Upper lobe of left lung (tissue), 6 donors: ENCODE measurements around the gene COBLL1. TPM values are rescaled to one million over a fixed set of nuclear protein-coding genes. Genes with fewer than 3 reads are reported as not detected.
A peak's percentile ranks its signal among the peaks of the same experiment; 100 is the strongest.

Experiments
- ATAC-seq, 2 donors: fragments of 200-7000 bp; cut with Tn5 transposase; one replicate each; pipeline ENCODE4 v1.9.1; 2022; ENCODE audit warnings: mild to moderate bottlenecking in 2 of 2, moderate library complexity in 2 of 2; ENCODE audit not compliant: low FRiP score in 2 of 2
- DNase-seq, 2 donors: peaks; one replicate each; pipeline ENCODE4 v3.0.0-alpha.2; 2019 to 2020
- H3K27ac ChIP-seq, 4 donors: fragments of 200-600 bp; sonication (generic); one replicate each; pipeline ENCODE4 v1.5.1; 2016 to 2019
- H3K27me3 ChIP-seq, 4 donors: fragments of 200-600 bp; sonication (generic); one replicate each; pipeline ENCODE4 v1.5.1; 2017 to 2019
- H3K36me3 ChIP-seq, 4 donors: fragments of 200-600 bp; sonication (generic); one replicate each; pipeline ENCODE4 v1.5.1; 2016 to 2019
- H3K4me1 ChIP-seq, 4 donors: fragments of 200-600 bp; sonication (generic); one replicate each; pipeline ENCODE4 v1.5.1; 2018 to 2019
- H3K4me3 ChIP-seq, 4 donors: fragments of 200-600 bp; sonication (generic); one replicate each; pipeline ENCODE4 v1.5.1; 2017 to 2019; ENCODE audit warnings: mild to moderate bottlenecking in 2 of 4, moderate library complexity in 1 of 4
- H3K9me3 ChIP-seq, 4 donors: fragments of 200-600 bp; sonication (generic); one replicate each; pipeline ENCODE4 v1.5.1; 2018 to 2019
- CTCF ChIP-seq, 6 experiments: fragments of 450-650 bp in 4 of 6; fragments of 200-600 bp in 2 of 6; sonication (generic) in 2 of 6; IDR thresholded peaks; one replicate each; pipeline ENCODE4 v1.5.1; 2016 to 2019; ENCODE audit warnings: antibody characterized with exemption in 6 of 6
- EP300 ChIP-seq, 4 donors: sonication (generic); formaldehyde crosslinking; IDR thresholded peaks; one replicate each; pipeline ENCODE4 v1.5.1; 2017; ENCODE audit warnings: antibody characterized with exemption in 4 of 4, control low read depth in 2 of 4
- POLR2A ChIP-seq, 4 donors: fragments of 450-650 bp; IDR thresholded peaks; one replicate each; pipeline ENCODE4 v1.5.1; 2016 to 2017; ENCODE audit warnings: antibody characterized with exemption in 4 of 4, mild to moderate bottlenecking in 2 of 4
- POLR2AphosphoS5 ChIP-seq, 2 donors: sonication (generic); formaldehyde crosslinking; IDR thresholded peaks; one replicate each; pipeline ENCODE4 v1.5.1; 2017; ENCODE audit warnings: antibody characterized with exemption in 2 of 2
- WGBS, 2 donors: methylation state at CpG; one replicate each; pipeline ENCODE4 v1.1.5; 2017 to 2018; 5-methylcytosine and 5-hydroxymethylcytosine counted together
- total RNA-seq, 6 donors: library from RNA; depleted of rRNA in 4 of 6; stranded (reverse); fragments of >200 nt in 4 of 6; gene quantifications; one replicate each; pipeline versions ENCODE4 v1.1.0 to v1.2.1, GENCODE V29; 2016 to 2021
- donor health status: DM: no; HTN: no; CAD: no; lungs with moderate emphysema.
- donor health status: DM: no; HTN: yes; CAD: no; lungs with severe emphysema.

Gene COBLL1
- total RNA-seq, 6 donors from 2014 or later: 64.3 to 128 (median 90.1) TPM

GRCh38 chr2:164803776-164804466 is 37.7 kb downstream of the COBLL1 start:
- peaks cover 0 to 10% (median 8%) of the 10 kb centered on the region in 4 donors for H3K4me1 ChIP-seq
- peak in 1 of 2 donors; percentile 55 for ATAC-seq
- H3K27ac ChIP-seq: peak overlapping the region in 3 of 4 donors; percentile 10 to 36 (median 20)
- no peaks in the 10 kb centered on the region for H3K27me3 ChIP-seq
- 53 to 63% methylated on average over 4 of the region's 4 CpGs for WGBS, 2 donors
- H3K9me3 ChIP-seq: no peaks in the 10 kb centered on the region
- H3K36me3 ChIP-seq: no peaks in the 10 kb centered on the region
- no peak for DNase-seq
- no peak overlapping the region for H3K4me3 ChIP-seq
- no peak for TF ChIP-seq CTCF (IDR thresholded peaks at IDR 0.05)
- no peak for TF ChIP-seq POLR2A (IDR thresholded peaks at IDR 0.05)
- no peak for TF ChIP-seq POLR2AphosphoS5 (IDR thresholded peaks at IDR 0.05)
- no peak for TF ChIP-seq EP300 (IDR thresholded peaks at IDR 0.05)

GRCh38 chr2:164802095-164802707 is 39.4 kb downstream of the COBLL1 start:
- H3K4me1 ChIP-seq: peaks cover 0 to 16% (median 3%) of the 10 kb centered on the region in 4 donors
- H3K4me3 ChIP-seq: peak overlapping the region in 1 of 4 donors; percentile 12
- no peak for TF ChIP-seq POLR2AphosphoS5 (IDR thresholded peaks at IDR 0.05)
- no peak for TF ChIP-seq EP300 (IDR thresholded peaks at IDR 0.05)
- TF ChIP-seq POLR2A (IDR thresholded peaks at IDR 0.05): no peak
- H3K27ac ChIP-seq: peak overlapping the region in 2 of 4 donors; percentile 10 to 56
- no peaks in the 10 kb centered on the region for H3K27me3 ChIP-seq
- 35 to 38% methylated on average over 1 of the region's 1 CpG for WGBS, 2 donors
- no peak for DNase-seq
- no peaks in the 10 kb centered on the region for H3K36me3 ChIP-seq
- H3K9me3 ChIP-seq: no peaks in the 10 kb centered on the region
- ATAC-seq: no peak

- Histone ChIP-seq H3K4me3 (no peak overlapping the region), H3K36me3 (no peaks in the 10 kb centered on the region), H3K9me3 (no peaks in the 10 kb centered on the region), H3K27ac (no peak overlapping the region), H3K27me3 (no peaks in the 10 kb centered on the region), H3K4me1 (peaks cover 0 to 16% (median 3%) of the 10 kb centered on the region in 4 donors)
- no peak for ATAC-seq
- 90 to 93% methylated on average over 3 of the region's 3 CpGs for WGBS, 2 donors
- no peak for TF ChIP-seq POLR2A (IDR thresholded peaks at IDR 0.05)
- no peak for TF ChIP-seq CTCF (IDR thresholded peaks at IDR 0.05)
- no peak for TF ChIP-seq POLR2AphosphoS5 (IDR thresholded peaks at IDR 0.05)
- no peak for DNase-seq
These were observed 41.1 kb downstream of the COBLL1 start for GRCh38 chr2:164800572-164800971.

GRCh38 chr2:164797627-164798026 is 44.0 kb downstream of the COBLL1 start:
- H3K4me3 ChIP-seq: no peak overlapping the region
- no peak for ATAC-seq
- TF ChIP-seq POLR2A (IDR thresholded peaks at IDR 0.05): no peak
- TF ChIP-seq POLR2AphosphoS5 (IDR thresholded peaks at IDR 0.05): no peak
- TF ChIP-seq CTCF (IDR thresholded peaks at IDR 0.05): no peak
- no peak for TF ChIP-seq EP300 (IDR thresholded peaks at IDR 0.05)
- no peaks in the 10 kb centered on the region for H3K9me3 ChIP-seq
- DNase-seq: no peak
- no peak overlapping the region for H3K27ac ChIP-seq
- 68% methylated on average over 1 of the region's 1 CpG for WGBS, 2 donors
- peaks cover 3 to 15% (median 6%) of the 10 kb centered on the region in 4 donors for H3K4me1 ChIP-seq
- no peaks in the 10 kb centered on the region for H3K36me3 ChIP-seq
- no peaks in the 10 kb centered on the region for H3K27me3 ChIP-seq

- Histone ChIP-seq H3K36me3 (no peaks in the 10 kb centered on the region), H3K4me1 (peaks cover 5 to 15% (median 8%) of the 10 kb centered on the region in 4 donors), H3K27me3 (no peaks in the 10 kb centered on the region), H3K4me3 (no peak overlapping the region), H3K9me3 (no peaks in the 10 kb centered on the region), H3K27ac (no peak overlapping the region)
- ATAC-seq (no peak), DNase-seq (no peak)
- TF ChIP-seq POLR2A (IDR thresholded peaks at IDR 0.05) (no peak), POLR2AphosphoS5 (IDR thresholded peaks at IDR 0.05) (no peak), CTCF (IDR thresholded peaks at IDR 0.05) (no peak), EP300 (IDR thresholded peaks at IDR 0.05) (no peak)
- 94 to 97% methylated on average over 2 of the region's 2 CpGs for WGBS, 2 donors
These were observed 44.6 kb downstream of the COBLL1 start for GRCh38 chr2:164796999-164797398.
